HG03108 (cell line): ENCODE results near the gene C5AR1.
A peak's percentile ranks its signal among the peaks of the same experiment; 100 is the strongest.
"Not testable (repeated sequence)": the region's sequence is repeated elsewhere in the genome, so short reads cannot be mapped to it uniquely, and the experiment has no call there.

Experiments used
- ATAC-seq: cut with Tn5 transposase; IDR thresholded peaks from one replicate; pipeline ENCODE4 v1.9.1; 2021; ENCODE audit warnings: moderate library complexity; ENCODE audit not compliant: unreplicated experiment

The C5AR1 gene

GRCh38 chr19:47330466-47330869 is 20.8 kb downstream of the C5AR1 start:
- ATAC-seq, result no peak

GRCh38 chr19:47331490-47331889 is 21.8 kb downstream of the C5AR1 start:
- no peak for ATAC-seq

GRCh38 chr19:47331931-47332547 is 22.4 kb downstream of the C5AR1 start, which contains the start of gene C5AR2:
TSS of gene C5AR2 (plus strand) at chr19:47332175. CDS start at chr19:47340800, 8,625 bp downstream.
- no peak for ATAC-seq

GRCh38 chr19:47336765-47337718 is 27.4 kb downstream of the C5AR1 start:
- ATAC-seq, result not testable (repeated sequence)

GRCh38 chr19:47339196-47339880 is 29.7 kb downstream of the C5AR1 start:
- ATAC-seq, result no peak

- ATAC-seq, result no peak
Observed at GRCh38 chr19:47340477-47341208, 31.0 kb downstream of the C5AR1 start.

- no peak for ATAC-seq
Observed at GRCh38 chr19:47341734-47342133, 32.1 kb downstream of the C5AR1 start.

- no peak for ATAC-seq
Observed at GRCh38 chr19:47343194-47343802, 33.6 kb downstream of the C5AR1 start.

GRCh38 chr19:47344425-47344824 is 34.8 kb downstream of the C5AR1 start:
- no peak for ATAC-seq

- not testable (repeated sequence) for ATAC-seq
Observed at GRCh38 chr19:47346024-47346423, 36.4 kb downstream of the C5AR1 start.

GRCh38 chr19:47348819-47349795 is 39.4 kb downstream of the C5AR1 start, which contains the start of gene DHX34:
TSS of gene DHX34 (plus strand) at chr19:47349315. CDS start at chr19:47353031, 3,716 bp downstream.
- peak; percentile 93 for ATAC-seq

- no peak for ATAC-seq
Observed at GRCh38 chr19:47350630-47351029, 41.0 kb downstream of the C5AR1 start.

- no peak for ATAC-seq
Observed at GRCh38 chr19:47351548-47351947, 41.9 kb downstream of the C5AR1 start.

- ATAC-seq, result no peak
Observed at GRCh38 chr19:47352095-47352494, 42.4 kb downstream of the C5AR1 start.

- ATAC-seq, result no peak
Observed at GRCh38 chr19:47353307-47353712, 43.6 kb downstream of the C5AR1 start.

GRCh38 chr19:47356900-47357299 is 47.2 kb downstream of the C5AR1 start:
- ATAC-seq, result no peak

- ATAC-seq, result no peak
Observed at GRCh38 chr19:47357788-47358680, 48.4 kb downstream of the C5AR1 start.

GRCh38 chr19:47358936-47359335 is 49.3 kb downstream of the C5AR1 start:
- no peak for ATAC-seq
